GM12892 (cell line): ENCODE results near the gene GTF2H1.

Experiments used
- POLR2A ChIP-seq: IDR thresholded peaks from 2 replicates; pipeline ENCODE4 v1.6.1; 2011; ENCODE audit warnings: low read depth, low read length, control low read depth
- TAF1 ChIP-seq: IDR thresholded peaks from 2 replicates; pipeline ENCODE4 v1.6.1; 2011; ENCODE audit warnings: low read depth, mild to moderate bottlenecking, control low read depth, low read length, borderline replicate concordance

DNA sequence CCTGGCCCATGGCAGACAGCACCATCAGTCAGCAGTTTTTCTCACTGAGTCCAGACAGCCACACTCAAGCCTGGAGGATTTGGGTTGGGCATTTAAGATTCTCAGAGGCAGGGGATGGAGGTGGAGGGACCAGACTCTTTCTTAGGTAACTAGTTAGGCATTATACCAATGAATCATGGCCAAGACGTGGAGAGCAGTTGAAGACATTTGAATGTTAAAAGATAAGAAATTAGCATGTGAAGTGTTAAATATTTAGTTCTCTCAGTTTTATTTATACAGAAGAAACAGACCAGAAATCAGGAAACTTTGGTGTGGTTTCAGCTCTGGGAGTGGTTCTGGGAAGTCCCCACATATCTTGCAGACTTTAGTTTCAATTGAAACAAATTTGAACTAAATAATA is 9.9 kb downstream of the GTF2H1 start:
- no peak for TF ChIP-seq POLR2A
- no peak for TF ChIP-seq TAF1
